OCI-LY1 (cell line): ENCODE results near the gene ALDH1A3.

Source experiments
- EZH2 ChIP-seq: fragments of 200-600 bp; sonication (generic), shearing (Covaris generic); IDR thresholded peaks from 2 replicates; pipeline ENCODE4 v1.8.0; 2017; ENCODE audit warnings: borderline replicate concordance, mixed run types, mild to moderate bottlenecking, antibody characterized with exemption, low read length, moderate library complexity, mixed read lengths
- TF ChIP-seq, protein P1 (sequence below): fragments of 200-600 bp; sonication (generic), shearing (Covaris generic); IDR thresholded peaks from 2 replicates; pipeline ENCODE4 v1.5.1; 2017; ENCODE audit warnings: mild to moderate bottlenecking, antibody characterized with exemption, low read length, moderate library complexity, mixed read lengths

DNA sequence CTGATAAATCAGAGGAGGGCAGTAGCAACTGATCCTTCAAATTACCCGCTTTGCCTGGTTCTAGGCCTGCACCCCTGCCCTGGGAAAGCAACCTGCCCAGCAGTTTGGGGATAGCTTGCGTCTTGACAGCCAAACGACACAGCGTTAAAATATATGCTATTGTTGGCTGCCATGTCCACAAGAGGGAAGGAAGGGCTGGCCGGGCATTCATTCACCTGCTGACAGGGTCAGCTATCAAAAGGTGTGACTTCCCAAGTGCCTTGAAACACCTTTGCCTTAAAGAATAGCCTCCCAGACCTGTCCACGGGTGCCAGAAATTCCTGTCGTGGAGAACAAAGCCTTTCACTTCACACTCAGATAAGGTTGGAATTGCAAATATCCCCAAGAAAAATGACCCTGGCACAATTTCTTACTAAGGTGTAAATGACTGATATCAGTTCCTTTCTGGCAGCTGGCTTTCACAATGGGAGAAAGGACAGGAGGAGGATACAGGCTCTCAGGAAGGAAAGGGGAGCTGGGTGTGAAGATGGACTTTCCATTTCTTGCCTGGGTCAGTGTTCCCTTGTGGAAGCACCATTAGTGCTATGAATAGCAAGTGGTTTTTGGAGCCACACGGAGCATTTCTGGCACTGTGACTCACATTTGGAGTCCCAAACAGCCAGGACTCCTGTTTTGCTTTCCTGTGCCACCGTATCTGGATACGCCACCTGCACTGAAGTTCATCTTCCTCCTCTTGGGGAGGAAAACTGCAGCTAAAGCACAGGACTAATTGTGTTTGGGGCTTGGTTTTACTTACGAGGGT lies 19.2 kb downstream of the ALDH1A3 start:
- TF ChIP-seq, protein P1, sequence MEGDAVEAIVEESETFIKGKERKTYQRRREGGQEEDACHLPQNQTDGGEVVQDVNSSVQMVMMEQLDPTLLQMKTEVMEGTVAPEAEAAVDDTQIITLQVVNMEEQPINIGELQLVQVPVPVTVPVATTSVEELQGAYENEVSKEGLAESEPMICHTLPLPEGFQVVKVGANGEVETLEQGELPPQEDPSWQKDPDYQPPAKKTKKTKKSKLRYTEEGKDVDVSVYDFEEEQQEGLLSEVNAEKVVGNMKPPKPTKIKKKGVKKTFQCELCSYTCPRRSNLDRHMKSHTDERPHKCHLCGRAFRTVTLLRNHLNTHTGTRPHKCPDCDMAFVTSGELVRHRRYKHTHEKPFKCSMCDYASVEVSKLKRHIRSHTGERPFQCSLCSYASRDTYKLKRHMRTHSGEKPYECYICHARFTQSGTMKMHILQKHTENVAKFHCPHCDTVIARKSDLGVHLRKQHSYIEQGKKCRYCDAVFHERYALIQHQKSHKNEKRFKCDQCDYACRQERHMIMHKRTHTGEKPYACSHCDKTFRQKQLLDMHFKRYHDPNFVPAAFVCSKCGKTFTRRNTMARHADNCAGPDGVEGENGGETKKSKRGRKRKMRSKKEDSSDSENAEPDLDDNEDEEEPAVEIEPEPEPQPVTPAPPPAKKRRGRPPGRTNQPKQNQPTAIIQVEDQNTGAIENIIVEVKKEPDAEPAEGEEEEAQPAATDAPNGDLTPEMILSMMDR = no peak
- TF ChIP-seq EZH2 = no peak
